SK-N-SH (cell line): ENCODE data around the gene DNASE2. TPM values are rescaled to one million over a fixed set of nuclear protein-coding genes. Genes with fewer than 3 reads are reported as not detected.

Experiments used
- CTCF ChIA-PET: fragments of 300-600, 350-600 bp; formaldehyde crosslinking; extraction: SDS; loops from one replicate; lab custom pipeline; 2021; lab: Yijun Ruan, JAX
- POLR2A ChIA-PET: fragments of 350-600 bp; sonication (Branson Sonifier 250); formaldehyde crosslinking; extraction: SDS; loops from one replicate; lab custom pipeline; 2020; ENCODE audit warnings: antibody characterized with exemption, inconsistent platforms; lab: Yijun Ruan, JAX
- DNase-seq: peaks from one replicate; pipeline ENCODE4 v3.0.0; 2012
- H2AFZ ChIP-seq: fragments of 200-600 bp; sonication (generic); 2 replicates; pipeline ENCODE4 v1.8.1; 2016; ENCODE audit warnings: antibody characterized with exemption, mild to moderate bottlenecking, low read depth
- H3F3A ChIP-seq: fragments of 200-600 bp; sonication (generic); replicated peaks from 2 replicates; pipeline ENCODE3; 2016; ENCODE audit warnings: antibody characterized with exemption, mild to moderate bottlenecking; ENCODE audit not compliant: insufficient read depth
- H3K27ac ChIP-seq, 2 experiments: fragments of 200-500 bp in 1 of 2; fragments of 200-600 bp in 1 of 2; sonication (Bioruptor generic) in 1 of 2; sonication (generic), shearing (Covaris generic) in 1 of 2; 2 replicates each; pipeline versions ENCODE4 v1.5.1 to v1.6.1; 2014 to 2016; ENCODE audit warnings: low read depth in 2 of 2, inconsistent platforms in 1 of 2, low read length in 1 of 2, mild to moderate bottlenecking in 1 of 2, mixed read lengths in 1 of 2
- H3K27me3 ChIP-seq: fragments of 200-600 bp; sonication (generic), shearing (Covaris generic); 2 replicates; pipeline ENCODE4 v1.6.1; 2016; ENCODE audit warnings: mixed run types; ENCODE audit not compliant: insufficient read depth
- H3K36me3 ChIP-seq, 2 experiments: fragments of 200-500 bp in 1 of 2; fragments of 200-600 bp in 1 of 2; sonication (Bioruptor generic) in 1 of 2; sonication (generic) in 1 of 2; replicated peaks in 1 of 2; 2 replicates each; pipeline versions ENCODE3 to v1.5.1; 2014 to 2016; ENCODE audit warnings: low read length in 1 of 2, mild to moderate bottlenecking in 1 of 2; ENCODE audit not compliant: insufficient read depth in 2 of 2, control insufficient read depth in 1 of 2
- H3K4me1 ChIP-seq, 2 experiments: fragments of 200-500 bp in 1 of 2; fragments of 200-600 bp in 1 of 2; sonication (Bioruptor generic) in 1 of 2; sonication (generic), shearing (Covaris generic) in 1 of 2; 2 replicates each; pipeline versions ENCODE4 v1.5.1 to v1.6.1; 2014 to 2016; ENCODE audit warnings: low read depth in 1 of 2, low read length in 1 of 2, mixed run types in 1 of 2; ENCODE audit not compliant: insufficient read depth in 2 of 2, control insufficient read depth in 1 of 2
- H3K4me2 ChIP-seq: fragments of 200-600 bp; sonication (generic), shearing (Covaris generic); 2 replicates; pipeline ENCODE4 v1.6.1; 2017; ENCODE audit warnings: mixed run types
- H3K4me3 ChIP-seq, 2 experiments: fragments of 200-500 bp in 1 of 2; fragments of 200-600 bp in 1 of 2; sonication (Bioruptor generic) in 1 of 2; sonication (generic), shearing (Covaris generic) in 1 of 2; 2 replicates each; pipeline versions ENCODE4 v1.5.1 to v1.8.1; 2014 to 2016; ENCODE audit warnings: low read depth in 2 of 2, inconsistent platforms in 1 of 2, low read length in 1 of 2, mild to moderate bottlenecking in 1 of 2, mixed read lengths in 1 of 2, moderate library complexity in 1 of 2
- H3K79me2 ChIP-seq: fragments of 200-600 bp; sonication (generic); 2 replicates; pipeline ENCODE4 v1.8.1; 2017; ENCODE audit warnings: mild to moderate bottlenecking; ENCODE audit not compliant: insufficient read depth
- H3K9ac ChIP-seq: fragments of 200-600 bp; sonication (generic); 2 replicates; pipeline ENCODE4 v1.6.1; 2017; ENCODE audit warnings: mixed run types
- H3K9me2 ChIP-seq: fragments of 200-600 bp; sonication (generic); 2 replicates; pipeline ENCODE4 v1.6.1; 2017; ENCODE audit warnings: mixed run types
- H3K9me3 ChIP-seq: fragments of 200-600 bp; sonication (generic); 2 replicates; pipeline ENCODE4 v1.6.1; 2017; ENCODE audit warnings: mixed run types, mild to moderate bottlenecking, moderate library complexity
- H4K20me1 ChIP-seq: fragments of 200-600 bp; sonication (generic); 2 replicates; pipeline ENCODE4 v1.6.1; 2017; ENCODE audit warnings: mild to moderate bottlenecking, mixed run types; ENCODE audit not compliant: insufficient read depth
- CTCF ChIP-seq: fragments of 200-600 bp; sonication (generic); IDR thresholded peaks from 2 replicates; pipeline ENCODE4 v1.6.1; 2017; ENCODE audit warnings: antibody characterized with exemption, mild to moderate bottlenecking, moderate library complexity
- ELF1 ChIP-seq: IDR thresholded peaks from 2 replicates; pipeline ENCODE4 v1.4.0; 2012
- FOSL2 ChIP-seq: IDR thresholded peaks from 2 replicates; pipeline ENCODE4 v1.4.0; 2012; ENCODE audit warnings: low read depth, mild to moderate bottlenecking, moderate library complexity, borderline replicate concordance
- FOXJ3 ChIP-seq: sonication (generic); formaldehyde crosslinking; IDR thresholded peaks from 2 replicates; pipeline ENCODE4 v1.5.1; 2020; ENCODE audit warnings: mild to moderate bottlenecking, missing genetic modification reagents
- GABPA ChIP-seq: IDR thresholded peaks from 2 replicates; pipeline ENCODE4 v1.4.0; 2012; ENCODE audit warnings: low read depth, mild to moderate bottlenecking
- GATA2 ChIP-seq: sonication (generic); formaldehyde crosslinking; IDR thresholded peaks from 2 replicates; pipeline ENCODE4 v1.5.0; 2020; ENCODE audit warnings: mild to moderate bottlenecking, missing genetic modification reagents
- JUND ChIP-seq: IDR thresholded peaks from 2 replicates; pipeline ENCODE4 v1.4.0; 2012
- MEF2A ChIP-seq: IDR thresholded peaks from 2 replicates; pipeline ENCODE4 v1.4.0; 2012; ENCODE audit warnings: low read depth, borderline replicate concordance
- MXI1 ChIP-seq: IDR thresholded peaks from 2 replicates; pipeline ENCODE4 v1.6.1; 2012; ENCODE audit warnings: mild to moderate bottlenecking, low read depth, low read length, improper control_type of control experiment
- NRF1 ChIP-seq: IDR thresholded peaks from 2 replicates; pipeline ENCODE4 v1.6.1; 2012; ENCODE audit warnings: low read depth, mild to moderate bottlenecking, low read length
- POLR2AphosphoS5 ChIP-seq: IDR thresholded peaks from 2 replicates; pipeline ENCODE4 v1.6.1; 2012; ENCODE audit warnings: low read depth, low read length
- RCOR1 ChIP-seq: fragments of 150-350 bp; IDR thresholded peaks from 2 replicates; pipeline ENCODE4 v1.6.1; 2017; ENCODE audit warnings: antibody characterized with exemption, low read length
- RFX5 ChIP-seq: IDR thresholded peaks from 2 replicates; pipeline ENCODE4 v1.6.1; 2012; ENCODE audit warnings: mild to moderate bottlenecking, improper control_type of control experiment, low read length
- RXRA ChIP-seq: IDR thresholded peaks from 2 replicates; pipeline ENCODE4 v1.4.0; 2012; ENCODE audit warnings: low read depth, mild to moderate bottlenecking, borderline replicate concordance
- SIN3A ChIP-seq: IDR thresholded peaks from 2 replicates; pipeline ENCODE4 v1.6.1; 2012; ENCODE audit warnings: low read depth, mild to moderate bottlenecking, low read length, moderate library complexity, borderline replicate concordance
- SMC3 ChIP-seq: IDR thresholded peaks from 2 replicates; pipeline ENCODE4 v1.6.1; 2012; ENCODE audit warnings: low read depth, low read length, improper control_type of control experiment
- TAF1 ChIP-seq: IDR thresholded peaks from 2 replicates; pipeline ENCODE4 v1.6.1; 2012; ENCODE audit warnings: low read depth, mild to moderate bottlenecking, low read length, moderate library complexity, borderline replicate concordance
- TEAD4 ChIP-seq: IDR thresholded peaks from 2 replicates; pipeline ENCODE4 v1.4.0; 2012; ENCODE audit warnings: mild to moderate bottlenecking, borderline replicate concordance; ENCODE audit not compliant: insufficient read depth
- WGBS: methylation state at CpG from one replicate; pipeline ENCODE4 v1.1.6; 2017; ENCODE audit warnings: low lambda C conversion rate; 5-methylcytosine and 5-hydroxymethylcytosine counted together
- polyA plus RNA-seq, 3 experiments: library from polyadenylated mRNA; depleted of rRNA; stranded (reverse); fragments of >200 nt; gene quantifications; 2 replicates each; pipeline ENCODE4 v1.2.3, GENCODE V29; 2012
- TF ChIP-seq, protein P1 (sequence below): IDR thresholded peaks from 2 replicates; pipeline ENCODE4 v1.4.0; 2012; ENCODE audit warnings: low read depth, borderline replicate concordance
- TF ChIP-seq, protein P2 (sequence below): fragments of 150-350 bp; IDR thresholded peaks from 2 replicates; pipeline ENCODE4 v1.6.1; 2016; ENCODE audit warnings: mild to moderate bottlenecking, low read depth, low read length

The DNASE2 gene
- polyA plus RNA-seq, 1 of the 3 experiments (the other 2 are of a cell fraction): 29.8 TPM

- WGBS: 90% methylated on average over 25 of the region's 34 CpGs
- no peaks in the 10 kb centered on the region for H3K36me3 ChIP-seq
- no peaks in the 10 kb centered on the region for H4K20me1 ChIP-seq
- H3K4me1 ChIP-seq: no peaks in the 10 kb centered on the region
- no peak overlapping the region for H3K9ac ChIP-seq
- H3F3A ChIP-seq: peaks cover 4% of the 10 kb centered on the region
- TF ChIP-seq CTCF (no peak), SMC3 (no peak), SIN3A (no peak), NRF1 (no peak), TEAD4 (no peak), RCOR1 (no peak), MEF2A (no peak), TAF1 (no peak), RFX5 (no peak), FOXJ3 (CRISPR knock-in tag) (no peak), MXI1 (no peak), JUND (no peak), GATA2 (CRISPR knock-in tag) (no peak), RXRA (no peak), POLR2AphosphoS5 (no peak), GABPA (no peak), ELF1 (no peak), FOSL2 (no peak)
- TF ChIP-seq, protein P1, sequence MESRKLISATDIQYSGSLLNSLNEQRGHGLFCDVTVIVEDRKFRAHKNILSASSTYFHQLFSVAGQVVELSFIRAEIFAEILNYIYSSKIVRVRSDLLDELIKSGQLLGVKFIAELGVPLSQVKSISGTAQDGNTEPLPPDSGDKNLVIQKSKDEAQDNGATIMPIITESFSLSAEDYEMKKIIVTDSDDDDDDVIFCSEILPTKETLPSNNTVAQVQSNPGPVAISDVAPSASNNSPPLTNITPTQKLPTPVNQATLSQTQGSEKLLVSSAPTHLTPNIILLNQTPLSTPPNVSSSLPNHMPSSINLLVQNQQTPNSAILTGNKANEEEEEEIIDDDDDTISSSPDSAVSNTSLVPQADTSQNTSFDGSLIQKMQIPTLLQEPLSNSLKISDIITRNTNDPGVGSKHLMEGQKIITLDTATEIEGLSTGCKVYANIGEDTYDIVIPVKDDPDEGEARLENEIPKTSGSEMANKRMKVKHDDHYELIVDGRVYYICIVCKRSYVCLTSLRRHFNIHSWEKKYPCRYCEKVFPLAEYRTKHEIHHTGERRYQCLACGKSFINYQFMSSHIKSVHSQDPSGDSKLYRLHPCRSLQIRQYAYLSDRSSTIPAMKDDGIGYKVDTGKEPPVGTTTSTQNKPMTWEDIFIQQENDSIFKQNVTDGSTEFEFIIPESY: no peak
- TF ChIP-seq, protein P2, sequence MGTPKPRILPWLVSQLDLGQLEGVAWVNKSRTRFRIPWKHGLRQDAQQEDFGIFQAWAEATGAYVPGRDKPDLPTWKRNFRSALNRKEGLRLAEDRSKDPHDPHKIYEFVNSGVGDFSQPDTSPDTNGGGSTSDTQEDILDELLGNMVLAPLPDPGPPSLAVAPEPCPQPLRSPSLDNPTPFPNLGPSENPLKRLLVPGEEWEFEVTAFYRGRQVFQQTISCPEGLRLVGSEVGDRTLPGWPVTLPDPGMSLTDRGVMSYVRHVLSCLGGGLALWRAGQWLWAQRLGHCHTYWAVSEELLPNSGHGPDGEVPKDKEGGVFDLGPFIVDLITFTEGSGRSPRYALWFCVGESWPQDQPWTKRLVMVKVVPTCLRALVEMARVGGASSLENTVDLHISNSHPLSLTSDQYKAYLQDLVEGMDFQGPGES: no peak
- H2AFZ ChIP-seq: no peak overlapping the region
- H3K27me3 ChIP-seq: no peaks in the 10 kb centered on the region
- ChIA-PET POLR2A (interaction anchor here (1.0 kb wide), 1 partner anchor 12 kb away, joined by 4 read pairs; no protein-coding TSS in a partner anchor), CTCF (interaction anchor here (0.7 to 7.9 kb wide), 4 partner anchors 8 to 39 kb away, joined by 3 to 69 read pairs (median 3); no protein-coding TSS in a partner anchor)
- no peaks in the 10 kb centered on the region for H3K9me2 ChIP-seq
- no peaks in the 10 kb centered on the region for H3K9me3 ChIP-seq
- DNase-seq: no peak
- H3K4me2 ChIP-seq: no peak overlapping the region
- no peaks in the 10 kb centered on the region for H3K79me2 ChIP-seq
- no peak overlapping the region for H3K27ac ChIP-seq
- H3K4me3 ChIP-seq: no peak overlapping the region
Measured at GRCh38 chr19:12864721-12865715, 16.2 kb downstream of the DNASE2 start.
